ENCODE data around the gene KIDINS220. TPM values are rescaled to one million over a fixed set of nuclear protein-coding genes. Genes with fewer than 3 reads are reported as not detected.

The KIDINS220 gene
- total and polyA plus RNA-seq, 2 of the 13 experiments (the other 11 are each of a cell fraction or from before 2014, with no cell fraction given), result 25.2 to 32.3 TPM

GRCh38 chr2:8681786-8682692, 155.4 kb downstream of the KIDINS220 start, which contains the start of gene ID2 (continued):
- TF ChIP-seq REL (CRISPR knock-in tag; conservative IDR thresholded peaks at IDR 0.05), result peak; percentile 88; the same call in 1 of the 2 replicates
- TF ChIP-seq MZF1 (CRISPR knock-in tag; IDR thresholded peaks at IDR 0.05; ENCODE audit: borderline replicate concordance), result no peak
- TF ChIP-seq CBX1 (IDR thresholded peaks at IDR 0.05; ENCODE audit: low read depth), result peak; percentile 100
- TF ChIP-seq HMGA1 (CRISPR knock-in tag; conservative IDR thresholded peaks at IDR 0.05), result no peak
- no peak for TF ChIP-seq ZNF10 (CRISPR knock-in tag; IDR thresholded peaks at IDR 0.05; ENCODE audit: borderline replicate concordance, low read depth)
- peak; percentile 95 for TF ChIP-seq ZNF124 (CRISPR knock-in tag; IDR thresholded peaks at IDR 0.05)
- peak; percentile 27; the same call in 1 of the 2 replicates for TF ChIP-seq FOXK2 (IDR thresholded peaks at IDR 0.05)
- no peak for TF ChIP-seq THYN1 (CRISPR knock-in tag; IDR thresholded peaks at IDR 0.05; ENCODE audit: borderline replicate concordance, low read depth)
- peak; percentile 98 for TF ChIP-seq BRCA1 (CRISPR knock-in tag; IDR thresholded peaks at IDR 0.05)
- peak; percentile 27; the same call in 1 of the 2 replicates for TF ChIP-seq ZNF567 (CRISPR knock-in tag; IDR thresholded peaks at IDR 0.05; ENCODE audit: borderline replicate concordance)
- TF ChIP-seq AHR (CRISPR knock-in tag; IDR thresholded peaks at IDR 0.05), result peak; percentile 98
- peak; percentile 94; the same call in 1 of the 2 replicates for TF ChIP-seq CHCHD3 (CRISPR knock-in tag; IDR thresholded peaks at IDR 0.05)
- 0 out of 2 replicates have a peak, but pooled peaks have one; percentile 76 for TF ChIP-seq HOXA7 (CRISPR knock-in tag; IDR thresholded peaks at IDR 0.05)
- TF ChIP-seq RBAK (CRISPR knock-in tag; IDR thresholded peaks at IDR 0.05), result no peak
- peak; percentile 95 for TF ChIP-seq ZNF709 (CRISPR knock-in tag; IDR thresholded peaks at IDR 0.05)
- peak; percentile 79; the same call in 1 of the 2 replicates for TF ChIP-seq ZBTB20 (CRISPR knock-in tag; IDR thresholded peaks at IDR 0.05; ENCODE audit: borderline replicate concordance, low read depth)
- peak; percentile 93 for TF ChIP-seq SMAD3 (CRISPR knock-in tag; IDR thresholded peaks at IDR 0.05)
- TF ChIP-seq FOXP4 (CRISPR knock-in tag; IDR thresholded peaks at IDR 0.05), result peak; percentile 70; the same call in 1 of the 2 replicates
- TF ChIP-seq CC2D1A (CRISPR knock-in tag; IDR thresholded peaks at IDR 0.05), result peak; percentile 97; the same call in 1 of the 2 replicates
- peak; percentile 51; the same call in 1 of the 2 replicates for TF ChIP-seq PPARG (CRISPR knock-in tag; conservative IDR thresholded peaks at IDR 0.05)
- TF ChIP-seq ZEB1 (IDR thresholded peaks at IDR 0.05; ENCODE audit: insufficient replicate concordance, low read depth), result peak; percentile 76
- TF ChIP-seq KLF15 (CRISPR knock-in tag; IDR thresholded peaks at IDR 0.05; ENCODE audit: borderline replicate concordance), result peak; percentile 88; the same call in 1 of the 2 replicates
- TF ChIP-seq ZNF749 (CRISPR knock-in tag; IDR thresholded peaks at IDR 0.05; ENCODE audit: borderline replicate concordance), result peak; percentile 75; the same call in 1 of the 2 replicates
- 0 out of 2 replicates have a peak, but pooled peaks have one; percentile 56 for TF ChIP-seq ZNF530 (CRISPR knock-in tag; IDR thresholded peaks at IDR 0.05; ENCODE audit: low read depth)
- TF ChIP-seq NR2C2 (CRISPR knock-in tag; IDR thresholded peaks at IDR 0.05; ENCODE audit: borderline replicate concordance), result 0 out of 2 replicates have a peak, but pooled peaks have one; percentile 35
- TF ChIP-seq ZNF878 (CRISPR knock-in tag; IDR thresholded peaks at IDR 0.05), result peak; percentile 33; the same call in 1 of the 2 replicates
- TF ChIP-seq ZNF280B (CRISPR knock-in tag; IDR thresholded peaks at IDR 0.05; ENCODE audit: borderline replicate concordance), result peak; percentile 96

All from HepG2 (cell line).